K562 (cell line): ENCODE data around the gene SLC22A23. TPM values are rescaled to one million over a fixed set of nuclear protein-coding genes. Genes with fewer than 3 reads are reported as not detected.

ENCODE experiments used
- ATAC-seq: fragments of 200-7000 bp; cut with Tn5 transposase; 3 replicates; pipeline ENCODE4 v1.9.1; 2020; ENCODE audit warnings: moderate library complexity
- BruUV-seq: library from RNA; stranded (reverse); fragments of 400-500 nt; replicated peaks from 2 replicates; lab custom pipeline; 2021; lab: Mats Ljungman, UMichigan
- CTCF ChIA-PET: fragments of 300-600 bp; formaldehyde crosslinking; extraction: SDS; loops from one replicate; lab custom pipeline; 2021; ENCODE audit warnings: low intra/inter-chr PET ratio; lab: Yijun Ruan, JAX
- POLR2A ChIA-PET: fragments of 300-600, 350-650 bp; sonication (Branson Sonifier 250); formaldehyde crosslinking; extraction: SDS; loops from one replicate; lab custom pipeline; 2021; ENCODE audit warnings: antibody characterized with exemption, inconsistent platforms; lab: Yijun Ruan, JAX
- DNase-seq, 4 experiments: peaks; one replicate each; pipeline versions ENCODE4 v3.0.0 to v3.0.0-alpha.2; 2011 to 2018; ENCODE audit warnings: low spot score in 3 of 4, mixed read lengths in 3 of 4; ENCODE audit errors: extremely low read depth in 1 of 4
- FAIRE-seq: peaks from 2 replicates; lab custom pipeline; 2011; peaks lifted over from hg19 to GRCh38; lab: Jason Lieb, UNC
- H2AFZ ChIP-seq: 2 replicates; pipeline ENCODE4 v1.6.0; 2011; ENCODE audit warnings: low read depth, low read length, control low read depth, inconsistent platforms
- H3K27ac ChIP-seq: fragments of 200-600 bp; 3 replicates; pipeline ENCODE4 v1.8.0; 2011; ENCODE audit warnings: low read depth, mild to moderate bottlenecking, control low read depth, inconsistent platforms, low read length, moderate library complexity, mixed read lengths; ENCODE audit errors: extremely low read depth
- H3K27me3 ChIP-seq, 2 experiments: fragments of 300-600 bp in 1 of 2; 2 replicates in 1 of 2; 3 replicates in 1 of 2; pipeline versions ENCODE4 v1.6.0 to v1.8.0; 2011; ENCODE audit warnings: inconsistent platforms in 2 of 2, low read length in 2 of 2, mild to moderate bottlenecking in 1 of 2, mixed read lengths in 1 of 2, moderate library complexity in 1 of 2; ENCODE audit not compliant: control insufficient read depth in 2 of 2, insufficient read depth in 2 of 2
- H3K36me3 ChIP-seq: fragments of 300-600 bp; 3 replicates; pipeline ENCODE4 v1.8.0; 2011; ENCODE audit warnings: mild to moderate bottlenecking, low read length, inconsistent platforms; ENCODE audit not compliant: control insufficient read depth, insufficient read depth
- H3K4me1 ChIP-seq, 2 experiments: fragments of 200-600 bp in 1 of 2; replicated peaks in 1 of 2; 2 replicates in 1 of 2; 3 replicates in 1 of 2; pipeline versions ENCODE4 v1.5.1 to v1.8.0; 2011; ENCODE audit warnings: inconsistent platforms in 2 of 2, low read length in 2 of 2, mild to moderate bottlenecking in 1 of 2, mixed read lengths in 1 of 2, moderate library complexity in 1 of 2; ENCODE audit not compliant: control insufficient read depth in 2 of 2, insufficient read depth in 2 of 2
- H3K4me2 ChIP-seq: 2 replicates; pipeline ENCODE4 v1.6.1; 2011; ENCODE audit warnings: low read length, control low read depth, inconsistent platforms, mixed read lengths; ENCODE audit not compliant: insufficient read depth
- H3K4me3 ChIP-seq: fragments of 200-600 bp; sonication (generic), shearing (Covaris generic); 2 replicates; pipeline ENCODE4 v1.5.1; 2016; ENCODE audit warnings: control low read depth, inconsistent platforms
- H3K79me2 ChIP-seq: fragments of 200-600 bp; 3 replicates; pipeline ENCODE4 v1.8.0; 2011; ENCODE audit warnings: low read length, inconsistent platforms; ENCODE audit not compliant: control insufficient read depth, insufficient read depth
- H3K9ac ChIP-seq, 2 experiments: 2 replicates each; pipeline versions ENCODE4 v1.6.0 to v1.6.1; 2011; ENCODE audit warnings: low read depth in 2 of 2, low read length in 2 of 2, control low read depth in 1 of 2, inconsistent platforms in 1 of 2, mild to moderate bottlenecking in 1 of 2, mixed read lengths in 1 of 2; ENCODE audit not compliant: insufficient read depth in 1 of 2
- H3K9me1 ChIP-seq: one replicate; pipeline ENCODE4 v1.6.0; 2011; ENCODE audit warnings: inconsistent platforms, mild to moderate bottlenecking, low read length, moderate library complexity; ENCODE audit not compliant: control insufficient read depth, insufficient read depth
- H3K9me3 ChIP-seq: replicated peaks from 2 replicates; pipeline ENCODE4 v1.5.1; 2011; ENCODE audit warnings: low read depth, low read length, inconsistent platforms; ENCODE audit not compliant: control insufficient read depth, insufficient read depth
- H4K20me1 ChIP-seq: replicated peaks from 2 replicates; pipeline ENCODE4 v1.6.1; 2011; ENCODE audit warnings: low read length, inconsistent platforms, mixed read lengths; ENCODE audit not compliant: control insufficient read depth, insufficient read depth
- L3MBTL2 ChIP-seq: fragments of 450-650 bp; IDR thresholded peaks from 2 replicates; pipeline ENCODE4 v1.6.1; 2016; ENCODE audit warnings: mild to moderate bottlenecking, moderate library complexity
- MECOM ChIP-seq: fragments of 250-450 bp; sonication (Bioruptor Pico); IDR thresholded peaks from 2 replicates; pipeline ENCODE4 v1.8.0; 2022; ENCODE audit warnings: inconsistent platforms
- TEAD4 ChIP-seq, 2 experiments: sonication (generic) in 1 of 2; formaldehyde crosslinking in 1 of 2; IDR thresholded peaks; 2 replicates each; pipeline versions ENCODE4 v1.6.1 to v1.8.0; 2012 to 2022; ENCODE audit warnings: borderline replicate concordance in 1 of 2, inconsistent platforms in 1 of 2, low read length in 1 of 2, mild to moderate bottlenecking in 1 of 2, missing genetic modification reagents in 1 of 2
- WGBS: fragments of 100-300 bp; shearing (Covaris generic); methylation state at CpG from one replicate; pipeline ENCODE4 v1.1.6; 2016; ENCODE audit warnings: low coverage, mixed read lengths; ENCODE audit not compliant: insufficient coverage; ENCODE audit errors: missing lambda C conversion rate; 5-methylcytosine and 5-hydroxymethylcytosine counted together
- in situ Hi-C: fragments of 300-500 bp; cut with MboI; formaldehyde crosslinking; loops from 4 replicates; pipeline ENCODE4 v1.15.0; 2018; ENCODE audit warnings: inconsistent platforms, mixed read lengths
- intact Hi-C: fragments of 100-400 bp; cut with micrococcal nuclease; formaldehyde crosslinking; loops from 2 replicates; pipeline ENCODE4 v1.14.2; 2022
- polyA plus RNA-seq, 8 experiments: library from polyadenylated mRNA; depleted of rRNA in 4 of 8; stranded (reverse) in 5 of 8; unstranded in 3 of 8; fragments of >200 nt; fragmentation: Nextera tagmentation in 2 of 8; fragmentation: Illumina TruSeq in 1 of 8; extraction: Ambion mirVana in 2 of 8; extraction: Trizol in 1 of 8; gene quantifications; 2 replicates each; pipeline versions ENCODE4 v1.2.1 to v1.2.3, GENCODE V29; 2011 to 2014; ENCODE audit warnings: inconsistent platforms in 1 of 8, missing spikeins in 1 of 8
- total RNA-seq, 7 experiments: library from RNA; depleted of rRNA in 6 of 7; stranded (reverse); fragments of >200 nt in 6 of 7; fragmentation: Illumina TruSeq in 2 of 7; extraction: Trizol in 2 of 7; gene quantifications; 2 replicates each; pipeline versions ENCODE4 v1.2.1 to v1.2.3, GENCODE V29; 2011 to 2021; ENCODE audit warnings: low replicate concordance in 1 of 7
- TF ChIP-seq, protein P1 (sequence below): fragments of 450-650 bp; IDR thresholded peaks from 2 replicates; pipeline ENCODE4 v1.6.1; 2016; ENCODE audit warnings: mild to moderate bottlenecking, moderate library complexity
- TF ChIP-seq, protein P2 (sequence below), 2 experiments: IDR thresholded peaks; 2 replicates each; pipeline ENCODE4 v1.6.1; 2011; ENCODE audit warnings: borderline replicate concordance in 1 of 2, control low read depth in 1 of 2, low read depth in 1 of 2, low read length in 1 of 2, mild to moderate bottlenecking in 1 of 2, mixed read lengths in 1 of 2, moderate library complexity in 1 of 2; ENCODE audit not compliant: insufficient read depth in 1 of 2, insufficient read length in 1 of 2, poor library complexity in 1 of 2, severe bottlenecking in 1 of 2; ENCODE audit errors: extremely low read depth in 1 of 2

The SLC22A23 gene
- total and polyA plus RNA-seq, 9 of the 15 experiments (the other 6 are each of a cell fraction or from before 2014, with no cell fraction given) = 0.30 to 8.7 (median 2.5) TPM

DNA sequence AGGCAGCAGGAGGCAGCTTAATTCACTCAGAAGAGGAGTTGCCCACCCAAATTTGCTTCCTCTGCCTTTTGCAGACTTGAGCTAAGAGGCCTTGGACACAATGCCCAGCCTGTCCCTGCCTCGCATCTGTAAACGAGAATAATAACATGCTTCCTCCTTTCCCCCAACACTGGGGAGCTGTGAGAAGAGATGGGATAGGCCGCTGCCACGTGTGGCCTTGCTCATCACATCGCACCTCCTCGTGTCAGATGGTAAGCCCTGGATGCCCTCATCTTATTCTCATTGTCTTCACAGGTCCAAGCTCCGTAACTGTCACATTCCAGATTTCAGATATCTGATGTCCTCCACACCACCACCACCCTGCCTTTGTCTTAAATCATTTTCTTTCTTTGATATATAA, 216.3 kb downstream of the SLC22A23 start:
- ChIA-PET POLR2A (interaction anchor here (1.0 to 1.5 kb wide), 2 partner anchors 9 to 11 kb away, joined by 3 to 5 read pairs; no protein-coding TSS in a partner anchor), CTCF (no interaction called here)
- Histone ChIP-seq H2AFZ (no peak overlapping the region), H3K4me3 (no peak overlapping the region), H4K20me1 (no peaks in the 10 kb centered on the region), H3K79me2 (no peaks in the 10 kb centered on the region), H3K27ac (no peak overlapping the region), H3K27me3 (peaks cover 0 to 19% of the 10 kb centered on the region in 2 experiments; a peak in 2 of 5 replicates), H3K9me1 (no peaks in the 10 kb centered on the region), H3K36me3 (no peaks in the 10 kb centered on the region), H3K4me2 (no peak overlapping the region), H3K9me3 (no peaks in the 10 kb centered on the region), H3K9ac (no peak overlapping the region), H3K4me1 (peaks cover 6 to 8% of the 10 kb centered on the region in 2 experiments; a peak in 4 of 5 replicates)
- no TSS peak for BruUV-seq
- DNase-seq = no peak
- intact Hi-C loops = no loop called here
- TF ChIP-seq, protein P1, sequence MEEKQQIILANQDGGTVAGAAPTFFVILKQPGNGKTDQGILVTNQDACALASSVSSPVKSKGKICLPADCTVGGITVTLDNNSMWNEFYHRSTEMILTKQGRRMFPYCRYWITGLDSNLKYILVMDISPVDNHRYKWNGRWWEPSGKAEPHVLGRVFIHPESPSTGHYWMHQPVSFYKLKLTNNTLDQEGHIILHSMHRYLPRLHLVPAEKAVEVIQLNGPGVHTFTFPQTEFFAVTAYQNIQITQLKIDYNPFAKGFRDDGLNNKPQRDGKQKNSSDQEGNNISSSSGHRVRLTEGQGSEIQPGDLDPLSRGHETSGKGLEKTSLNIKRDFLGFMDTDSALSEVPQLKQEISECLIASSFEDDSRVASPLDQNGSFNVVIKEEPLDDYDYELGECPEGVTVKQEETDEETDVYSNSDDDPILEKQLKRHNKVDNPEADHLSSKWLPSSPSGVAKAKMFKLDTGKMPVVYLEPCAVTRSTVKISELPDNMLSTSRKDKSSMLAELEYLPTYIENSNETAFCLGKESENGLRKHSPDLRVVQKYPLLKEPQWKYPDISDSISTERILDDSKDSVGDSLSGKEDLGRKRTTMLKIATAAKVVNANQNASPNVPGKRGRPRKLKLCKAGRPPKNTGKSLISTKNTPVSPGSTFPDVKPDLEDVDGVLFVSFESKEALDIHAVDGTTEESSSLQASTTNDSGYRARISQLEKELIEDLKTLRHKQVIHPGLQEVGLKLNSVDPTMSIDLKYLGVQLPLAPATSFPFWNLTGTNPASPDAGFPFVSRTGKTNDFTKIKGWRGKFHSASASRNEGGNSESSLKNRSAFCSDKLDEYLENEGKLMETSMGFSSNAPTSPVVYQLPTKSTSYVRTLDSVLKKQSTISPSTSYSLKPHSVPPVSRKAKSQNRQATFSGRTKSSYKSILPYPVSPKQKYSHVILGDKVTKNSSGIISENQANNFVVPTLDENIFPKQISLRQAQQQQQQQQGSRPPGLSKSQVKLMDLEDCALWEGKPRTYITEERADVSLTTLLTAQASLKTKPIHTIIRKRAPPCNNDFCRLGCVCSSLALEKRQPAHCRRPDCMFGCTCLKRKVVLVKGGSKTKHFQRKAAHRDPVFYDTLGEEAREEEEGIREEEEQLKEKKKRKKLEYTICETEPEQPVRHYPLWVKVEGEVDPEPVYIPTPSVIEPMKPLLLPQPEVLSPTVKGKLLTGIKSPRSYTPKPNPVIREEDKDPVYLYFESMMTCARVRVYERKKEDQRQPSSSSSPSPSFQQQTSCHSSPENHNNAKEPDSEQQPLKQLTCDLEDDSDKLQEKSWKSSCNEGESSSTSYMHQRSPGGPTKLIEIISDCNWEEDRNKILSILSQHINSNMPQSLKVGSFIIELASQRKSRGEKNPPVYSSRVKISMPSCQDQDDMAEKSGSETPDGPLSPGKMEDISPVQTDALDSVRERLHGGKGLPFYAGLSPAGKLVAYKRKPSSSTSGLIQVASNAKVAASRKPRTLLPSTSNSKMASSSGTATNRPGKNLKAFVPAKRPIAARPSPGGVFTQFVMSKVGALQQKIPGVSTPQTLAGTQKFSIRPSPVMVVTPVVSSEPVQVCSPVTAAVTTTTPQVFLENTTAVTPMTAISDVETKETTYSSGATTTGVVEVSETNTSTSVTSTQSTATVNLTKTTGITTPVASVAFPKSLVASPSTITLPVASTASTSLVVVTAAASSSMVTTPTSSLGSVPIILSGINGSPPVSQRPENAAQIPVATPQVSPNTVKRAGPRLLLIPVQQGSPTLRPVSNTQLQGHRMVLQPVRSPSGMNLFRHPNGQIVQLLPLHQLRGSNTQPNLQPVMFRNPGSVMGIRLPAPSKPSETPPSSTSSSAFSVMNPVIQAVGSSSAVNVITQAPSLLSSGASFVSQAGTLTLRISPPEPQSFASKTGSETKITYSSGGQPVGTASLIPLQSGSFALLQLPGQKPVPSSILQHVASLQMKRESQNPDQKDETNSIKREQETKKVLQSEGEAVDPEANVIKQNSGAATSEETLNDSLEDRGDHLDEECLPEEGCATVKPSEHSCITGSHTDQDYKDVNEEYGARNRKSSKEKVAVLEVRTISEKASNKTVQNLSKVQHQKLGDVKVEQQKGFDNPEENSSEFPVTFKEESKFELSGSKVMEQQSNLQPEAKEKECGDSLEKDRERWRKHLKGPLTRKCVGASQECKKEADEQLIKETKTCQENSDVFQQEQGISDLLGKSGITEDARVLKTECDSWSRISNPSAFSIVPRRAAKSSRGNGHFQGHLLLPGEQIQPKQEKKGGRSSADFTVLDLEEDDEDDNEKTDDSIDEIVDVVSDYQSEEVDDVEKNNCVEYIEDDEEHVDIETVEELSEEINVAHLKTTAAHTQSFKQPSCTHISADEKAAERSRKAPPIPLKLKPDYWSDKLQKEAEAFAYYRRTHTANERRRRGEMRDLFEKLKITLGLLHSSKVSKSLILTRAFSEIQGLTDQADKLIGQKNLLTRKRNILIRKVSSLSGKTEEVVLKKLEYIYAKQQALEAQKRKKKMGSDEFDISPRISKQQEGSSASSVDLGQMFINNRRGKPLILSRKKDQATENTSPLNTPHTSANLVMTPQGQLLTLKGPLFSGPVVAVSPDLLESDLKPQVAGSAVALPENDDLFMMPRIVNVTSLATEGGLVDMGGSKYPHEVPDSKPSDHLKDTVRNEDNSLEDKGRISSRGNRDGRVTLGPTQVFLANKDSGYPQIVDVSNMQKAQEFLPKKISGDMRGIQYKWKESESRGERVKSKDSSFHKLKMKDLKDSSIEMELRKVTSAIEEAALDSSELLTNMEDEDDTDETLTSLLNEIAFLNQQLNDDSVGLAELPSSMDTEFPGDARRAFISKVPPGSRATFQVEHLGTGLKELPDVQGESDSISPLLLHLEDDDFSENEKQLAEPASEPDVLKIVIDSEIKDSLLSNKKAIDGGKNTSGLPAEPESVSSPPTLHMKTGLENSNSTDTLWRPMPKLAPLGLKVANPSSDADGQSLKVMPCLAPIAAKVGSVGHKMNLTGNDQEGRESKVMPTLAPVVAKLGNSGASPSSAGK = peak; percentile 57; the same call in 1 of the 2 replicates
- TF ChIP-seq TEAD4 (IDR thresholded peaks at IDR 0.05; ENCODE audit: low read length) (no peak), TEAD4 (CRISPR knock-in tag; IDR thresholded peaks at IDR 0.05; ENCODE audit: borderline replicate concordance) (no peak), L3MBTL2 (peak; percentile 74), MECOM (CRISPR knock-in tag) (no peak)
- TF ChIP-seq, protein P2, sequence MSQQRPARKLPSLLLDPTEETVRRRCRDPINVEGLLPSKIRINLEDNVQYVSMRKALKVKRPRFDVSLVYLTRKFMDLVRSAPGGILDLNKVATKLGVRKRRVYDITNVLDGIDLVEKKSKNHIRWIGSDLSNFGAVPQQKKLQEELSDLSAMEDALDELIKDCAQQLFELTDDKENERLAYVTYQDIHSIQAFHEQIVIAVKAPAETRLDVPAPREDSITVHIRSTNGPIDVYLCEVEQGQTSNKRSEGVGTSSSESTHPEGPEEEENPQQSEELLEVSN (IDR thresholded peaks at IDR 0.05; ENCODE audit: borderline replicate concordance in 1 of 2, extremely low read depth in 1 of 2, insufficient read depth in 1 of 2, insufficient read length in 1 of 2, low read depth in 1 of 2, low read length in 1 of 2, poor library complexity in 1 of 2, severe bottlenecking in 1 of 2) = peak; percentile 19 to 47
- 31% methylated on average over 7 of the region's 7 CpGs for WGBS
- no peak for ATAC-seq
- FAIRE-seq = no peak
- in situ Hi-C loops = no loop called here
